ENCODE results near the gene CAPNS2.

DNA sequence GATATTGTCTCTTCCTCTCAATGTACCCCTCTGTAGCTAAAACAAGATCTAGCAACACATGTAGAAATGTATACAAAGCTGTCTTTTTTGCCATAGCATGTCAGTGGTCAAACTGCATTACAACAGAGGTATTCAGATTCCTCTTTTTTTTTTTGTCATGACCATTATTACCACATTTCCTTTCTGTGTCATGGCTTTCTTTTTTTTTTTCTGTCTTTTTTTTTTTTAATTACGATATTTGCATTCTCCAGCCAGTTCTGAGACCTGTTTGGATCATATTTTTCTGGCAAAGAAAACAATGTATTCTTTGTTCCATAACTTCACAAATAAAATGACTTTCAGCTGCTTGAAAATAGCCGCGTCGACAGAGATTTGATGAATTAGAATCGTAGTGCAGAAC is 27.4 kb upstream of the CAPNS2 start:
- TF ChIP-seq POLR2AphosphoS5 (IDR thresholded peaks at IDR 0.05; ENCODE audit: low read depth, low read length) (no peak), POLR2A (IDR thresholded peaks at IDR 0.05; ENCODE audit: low read depth, low read length) (no peak), TAF1 (IDR thresholded peaks at IDR 0.05; ENCODE audit: borderline replicate concordance, low read depth, low read length) (no peak)
